HCEC 1CT (cell line): ENCODE results near the gene GPR34.
"Not testable (repeated sequence)": the region's sequence is repeated elsewhere in the genome, so short reads cannot be mapped to it uniquely, and the experiment has no call there.

Experiments used
- DNase-seq: peaks from one replicate; pipeline ENCODE4 v3.0.0-alpha.2; 2017

The GPR34 gene

GRCh38 chrX:41688835-41689234 lies at the start of gene GPR34:
TSS of gene GPR34 (plus strand) at chrX:41688973. CDS start at chrX:41695634, 6,661 bp downstream.
- no peak for DNase-seq

- not testable (repeated sequence) for DNase-seq
These were observed 42.6 kb upstream of the GPR34 start for GRCh38 chrX:41646201-41646600.

DNA sequence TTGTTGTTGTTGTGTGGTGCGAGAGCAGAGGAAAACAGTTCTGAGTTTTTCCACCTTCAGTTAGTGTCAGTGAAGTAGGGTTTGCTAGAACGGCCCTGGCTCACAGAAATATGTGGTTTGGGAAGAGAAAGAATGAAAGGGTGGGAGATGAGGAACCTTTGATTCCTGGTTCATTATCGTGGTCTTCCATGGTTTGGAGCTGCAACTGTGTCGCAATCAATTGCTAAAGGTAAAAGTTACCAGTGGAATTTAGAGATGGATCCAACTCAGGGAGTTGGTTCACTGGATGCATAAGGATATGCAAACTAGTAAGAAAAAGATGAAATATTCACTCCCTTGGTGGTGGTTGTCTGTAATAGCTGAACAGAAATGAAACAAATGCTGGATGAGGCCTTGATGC lies 35.6 kb upstream of the GPR34 start:
- DNase-seq: no peak

DNA sequence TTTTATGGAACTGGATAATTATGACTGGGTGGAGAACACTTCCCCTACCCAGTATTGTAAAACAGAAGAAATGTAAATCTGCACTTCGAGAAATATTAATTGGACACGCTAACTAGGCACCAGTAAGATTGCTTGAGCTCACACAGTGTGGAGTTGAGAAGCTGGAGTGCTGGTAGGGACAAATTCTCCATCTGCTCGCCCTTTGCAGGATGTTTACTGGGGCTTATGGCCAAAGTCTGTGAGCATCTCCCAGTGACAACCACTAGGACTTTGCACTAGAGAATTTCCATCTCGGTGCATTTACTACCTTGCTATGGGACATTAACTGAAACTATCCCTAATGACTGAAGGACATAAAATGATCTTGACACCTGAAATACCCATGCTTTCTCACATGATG lies 33.7 kb upstream of the GPR34 start:
- DNase-seq: no peak

GRCh38 chrX:41655631-41656030 lies 33.1 kb upstream of the GPR34 start:
- peak; percentile 30 for DNase-seq

DNA sequence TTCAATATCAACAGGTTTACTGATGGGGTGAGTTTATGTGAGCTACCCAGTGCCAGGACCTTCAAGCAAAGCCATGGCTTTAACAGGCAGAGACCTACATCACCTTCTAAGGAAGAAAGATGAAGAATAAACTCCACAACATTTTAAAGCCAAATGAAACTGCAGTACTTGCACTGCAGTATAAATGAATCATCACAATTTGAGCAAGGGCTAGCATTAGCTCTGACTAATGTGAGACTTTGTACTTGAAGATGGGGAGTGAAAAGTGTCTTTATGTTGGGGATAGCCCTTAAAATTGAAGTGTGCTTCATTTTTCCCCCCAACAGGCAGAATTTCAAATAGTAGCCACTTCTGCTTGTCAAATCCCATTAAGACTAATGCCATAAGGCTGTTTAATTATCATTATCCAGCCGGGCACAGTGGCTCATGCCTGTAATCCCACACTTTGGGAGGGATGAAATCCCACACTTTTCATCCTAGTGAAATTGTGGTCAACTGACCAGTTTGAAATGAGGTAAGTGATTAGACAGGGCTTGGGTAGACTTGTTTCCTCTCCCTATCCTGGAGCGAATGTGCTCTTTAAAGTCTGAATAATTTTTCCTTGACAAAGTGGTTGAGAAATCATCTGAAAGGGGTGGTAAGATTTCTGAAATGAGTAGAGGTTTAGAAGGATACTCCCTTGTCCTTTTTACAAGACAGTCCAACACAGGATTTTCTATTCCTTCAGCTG lies 27.2 kb upstream of the GPR34 start:
- peak; percentile 22 for DNase-seq

DNA sequence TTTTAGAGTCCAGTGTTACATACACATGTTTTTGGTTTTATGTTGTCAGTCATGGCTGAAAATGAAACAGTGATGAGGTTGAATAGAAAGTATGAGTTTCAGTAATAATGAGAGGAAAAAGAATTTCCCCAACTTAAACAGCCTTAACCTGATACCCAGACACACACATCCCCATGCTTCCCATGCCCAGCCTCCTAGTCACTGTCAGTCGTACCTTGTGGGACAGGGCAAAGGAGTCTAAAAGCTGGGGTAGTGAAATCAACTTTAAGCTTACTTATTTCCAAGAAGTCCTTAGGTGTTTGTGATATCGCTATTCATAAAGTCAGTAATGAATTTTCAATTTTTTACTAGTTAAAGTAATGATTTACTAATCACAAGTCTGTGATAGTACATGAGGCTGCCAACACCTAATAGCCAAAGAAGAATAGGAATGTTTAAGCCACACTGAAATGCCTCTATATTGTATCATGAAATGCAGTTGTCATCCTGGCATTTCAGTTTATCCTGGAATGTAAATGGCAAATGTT lies 24.3 kb upstream of the GPR34 start:
- DNase-seq: no peak

DNA sequence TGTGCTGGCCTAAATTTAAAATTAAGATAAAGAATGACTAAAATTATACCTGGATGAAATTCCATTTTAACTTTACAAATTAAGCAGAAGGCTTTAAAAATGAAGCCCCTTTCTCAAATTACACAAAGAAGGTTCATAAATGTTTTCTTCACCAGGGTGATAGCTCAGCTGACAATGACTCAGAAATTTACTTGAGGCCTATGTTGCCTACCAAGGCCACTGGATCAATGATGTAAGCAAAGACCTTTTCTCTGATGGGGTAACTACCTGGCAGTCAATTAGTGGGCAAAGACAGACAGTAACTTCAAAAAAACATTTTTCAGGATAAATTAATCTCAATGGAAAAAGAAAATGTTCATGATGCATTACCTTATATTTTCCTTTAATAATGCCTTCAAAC lies 23.9 kb upstream of the GPR34 start:
- no peak for DNase-seq

- no peak for DNase-seq
These were observed 23.1 kb upstream of the GPR34 start for GRCh38 chrX:41665686-41666085.

GRCh38 chrX:41666251-41666650 lies 22.5 kb upstream of the GPR34 start:
- no peak for DNase-seq

DNA sequence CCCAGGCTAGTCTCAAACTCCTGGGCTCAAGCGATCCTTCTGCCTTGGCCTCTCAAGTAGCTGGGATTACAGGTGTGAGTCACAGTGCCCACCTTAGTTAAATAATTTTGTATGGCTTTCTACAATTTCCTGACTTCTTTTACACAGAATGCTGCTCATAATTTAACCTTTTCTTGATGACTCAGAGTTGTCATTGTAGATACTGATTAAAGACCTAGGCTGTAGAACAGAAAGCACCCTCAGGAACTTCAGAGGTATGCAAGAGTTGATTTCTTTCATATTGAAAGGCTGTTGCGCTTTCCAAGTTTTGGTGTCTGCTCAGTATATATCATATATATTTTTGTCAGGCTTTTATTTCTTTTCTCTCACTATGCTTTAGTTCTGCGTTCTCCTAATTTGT lies 21.1 kb upstream of the GPR34 start:
- DNase-seq: no peak

GRCh38 chrX:41670112-41670511 lies 18.7 kb upstream of the GPR34 start:
- DNase-seq: peak; percentile 1

DNA sequence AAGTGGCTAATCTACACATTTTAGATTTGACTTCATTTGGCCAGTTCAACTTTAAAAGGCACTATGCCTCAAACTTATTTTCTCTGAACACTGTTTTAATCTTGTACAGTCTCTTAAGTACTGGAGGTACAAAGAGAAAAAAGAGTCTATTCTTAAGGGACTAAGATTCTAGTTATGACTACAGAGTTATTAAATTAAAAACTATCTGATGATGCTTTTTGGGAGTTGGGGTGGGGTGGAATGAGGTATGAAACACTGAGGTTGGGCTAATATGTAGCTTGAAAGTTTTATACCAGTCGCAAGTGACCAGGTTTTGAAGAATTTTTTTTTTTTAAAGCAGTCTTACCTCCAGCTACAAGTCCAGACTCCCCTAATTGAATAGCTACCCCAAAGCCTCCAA lies 17.7 kb upstream of the GPR34 start:
- DNase-seq: no peak

GRCh38 chrX:41672643-41673042 lies 16.1 kb upstream of the GPR34 start:
- no peak for DNase-seq

GRCh38 chrX:41676361-41676760 lies 12.4 kb upstream of the GPR34 start:
- not testable (repeated sequence) for DNase-seq

DNA sequence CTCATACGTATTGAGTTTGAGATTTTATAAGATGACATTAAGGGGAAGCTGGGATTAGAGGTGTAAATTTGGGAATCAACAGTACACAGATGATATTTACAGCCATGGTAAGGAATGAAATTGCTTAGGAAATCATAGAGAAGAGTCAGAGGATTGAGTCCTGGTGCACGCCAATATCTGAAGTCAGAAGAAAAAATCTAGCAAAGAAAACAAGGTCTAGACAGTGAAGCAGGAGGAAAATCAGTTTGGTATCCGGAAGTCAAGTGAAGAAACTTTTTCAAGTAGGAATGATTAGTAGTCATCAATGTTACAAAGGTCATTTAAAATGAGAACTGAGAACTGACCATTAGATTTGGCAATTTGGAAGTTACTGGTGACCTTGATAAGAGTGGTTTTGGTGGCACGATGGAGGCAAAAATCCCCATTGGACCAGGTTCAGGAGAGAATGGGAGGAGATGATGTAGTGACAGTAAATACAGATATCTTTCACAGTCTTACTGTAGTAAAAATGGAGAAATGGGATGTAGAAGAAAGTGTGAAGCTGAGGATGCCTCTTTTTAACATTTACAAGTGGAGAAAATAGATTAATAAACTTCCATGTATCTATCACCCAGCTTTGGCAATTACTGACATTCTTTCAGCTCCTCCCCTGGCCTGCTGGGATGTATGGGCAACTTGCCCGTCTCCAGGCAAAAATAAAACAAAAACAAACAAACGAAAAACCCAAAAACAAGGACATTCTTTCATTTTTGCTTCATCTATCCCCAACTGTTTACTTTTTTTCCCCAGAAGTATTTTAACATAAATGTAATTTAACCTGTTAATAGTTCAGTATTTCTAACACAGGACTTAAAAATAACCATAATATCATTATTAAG lies 11.4 kb upstream of the GPR34 start:
- DNase-seq: no peak

GRCh38 chrX:41684138-41684537 lies 4.6 kb upstream of the GPR34 start:
- DNase-seq: no peak

- no peak for DNase-seq
These were observed 3.8 kb upstream of the GPR34 start for GRCh38 chrX:41684940-41685339.

DNA sequence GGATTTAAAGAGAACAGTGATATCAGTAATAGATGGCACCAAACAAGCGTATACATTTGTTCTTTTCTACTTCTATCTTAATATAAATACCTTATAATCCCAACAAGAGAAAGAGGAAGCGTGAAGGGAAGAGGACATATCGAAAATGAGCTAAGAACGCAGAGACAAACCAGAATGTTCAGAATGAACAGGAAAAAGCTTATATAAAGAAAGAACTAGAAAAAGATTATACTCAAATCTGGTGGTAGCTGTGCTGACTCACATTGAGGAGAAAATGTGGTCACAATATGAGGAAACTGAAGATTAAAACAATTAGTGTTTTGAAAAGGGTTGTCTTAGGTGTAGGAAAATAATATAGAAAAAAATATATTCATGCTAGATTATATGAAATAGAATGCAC lies 2.0 kb upstream of the GPR34 start:
- no peak for DNase-seq

DNA sequence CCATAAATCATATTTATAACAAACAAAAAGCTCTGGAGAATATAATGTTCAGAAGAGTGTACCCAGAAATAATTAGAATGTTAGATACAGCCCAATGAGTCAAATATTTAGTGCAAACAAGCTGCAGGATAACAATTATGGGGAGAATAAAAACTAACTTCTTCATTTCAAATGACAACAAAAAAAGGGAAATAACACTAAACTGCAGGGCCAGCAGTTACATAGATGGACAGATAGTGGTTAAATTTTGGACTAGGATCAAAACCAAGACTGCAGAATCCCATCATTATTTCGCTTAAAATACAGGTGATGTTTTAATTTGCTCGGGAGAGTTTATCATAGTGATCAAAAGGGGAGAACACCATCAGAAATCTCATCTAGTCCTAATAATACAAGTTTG lies 617 bp upstream of the GPR34 start:
- no peak for DNase-seq

DNA sequence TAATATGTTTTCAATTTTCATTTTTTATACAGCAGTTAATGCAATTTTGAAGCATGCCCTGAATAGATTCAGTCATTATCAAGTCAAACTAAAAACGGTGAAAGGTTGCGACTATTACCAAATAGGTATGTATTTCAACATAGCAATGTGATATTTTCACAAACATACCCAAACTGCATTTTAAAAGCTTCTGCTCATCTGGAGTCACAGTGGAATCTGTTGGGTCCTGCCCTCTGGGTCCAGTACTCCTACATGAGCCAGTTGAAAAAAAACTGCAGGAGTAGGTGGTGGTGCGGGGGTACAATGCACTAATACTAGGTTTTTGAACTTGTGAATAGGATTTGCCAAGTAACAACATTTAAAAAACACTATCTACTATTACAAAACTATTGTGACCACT lies 938 bp downstream of the GPR34 start:
- no peak for DNase-seq

DNA sequence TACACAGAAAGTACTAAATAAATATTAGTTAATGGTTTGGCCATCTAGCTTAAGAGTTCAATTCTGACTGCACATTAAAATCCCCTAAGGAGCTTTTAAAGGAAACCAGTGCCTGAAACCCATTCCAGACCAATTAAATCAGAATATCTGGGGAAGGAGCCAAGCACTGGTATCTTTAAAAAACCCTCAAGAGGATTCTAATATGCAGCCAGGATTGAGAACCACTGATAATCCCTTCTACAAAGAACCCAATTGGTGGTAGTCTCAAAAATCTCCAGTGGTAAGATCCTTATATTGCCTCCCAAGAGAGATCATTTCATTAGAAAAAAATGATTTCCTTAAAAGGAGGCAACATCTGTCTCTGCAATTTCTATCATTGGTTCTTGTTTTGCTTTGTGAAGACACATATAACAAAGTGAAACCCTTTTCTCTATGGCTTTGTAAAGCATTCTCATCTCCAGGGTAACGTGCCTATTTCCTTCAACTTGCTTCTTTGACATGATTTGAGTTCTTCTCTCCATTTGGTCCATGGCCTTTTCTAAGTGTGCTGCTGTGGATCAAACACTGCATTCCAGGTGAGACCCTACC lies 3.5 kb downstream of the GPR34 start:
- DNase-seq: no peak

GRCh38 chrX:41693024-41693423 lies 4.3 kb downstream of the GPR34 start:
- no peak for DNase-seq

- no peak for DNase-seq
These were observed 6.7 kb downstream of the GPR34 start for GRCh38 chrX:41695426-41695825.
